Muscle of leg (tissue), 11 donors: ENCODE measurements around the gene CFAP221. TPM values are rescaled to one million over a fixed set of nuclear protein-coding genes. Genes with fewer than 3 reads are reported as not detected.
"Not testable (repeated sequence)": the region's sequence is repeated elsewhere in the genome, so short reads cannot be mapped to it uniquely, and the experiment has no call there.

Experiments used
- DNase-seq: peaks from one replicate; pipeline ENCODE4 v3.0.0; 2013
- H3K27ac ChIP-seq: one replicate; pipeline ENCODE4 v1.5.1; 2013; ENCODE audit warnings: mild to moderate bottlenecking, low read length, control low read depth
- H3K27me3 ChIP-seq: one replicate; pipeline ENCODE4 v1.6.1; 2013; ENCODE audit warnings: low read length; ENCODE audit not compliant: control insufficient read depth, insufficient read depth
- H3K36me3 ChIP-seq: one replicate; pipeline ENCODE4 v1.6.1; 2013; ENCODE audit warnings: low read length; ENCODE audit not compliant: control insufficient read depth, insufficient read depth
- H3K4me1 ChIP-seq: one replicate; pipeline ENCODE4 v1.6.1; 2013; ENCODE audit warnings: low read length; ENCODE audit not compliant: control insufficient read depth, insufficient read depth
- H3K4me3 ChIP-seq: one replicate; pipeline ENCODE4 v1.5.1; 2013; ENCODE audit warnings: low read length, control low read depth
- H3K9me3 ChIP-seq: replicated peaks from 2 replicates; pipeline ENCODE4 v1.6.1; 2013; ENCODE audit warnings: low read depth, low read length; ENCODE audit not compliant: control insufficient read depth
- WGBS: methylation state at CpG from one replicate; pipeline ENCODE4 v1.1.5; 2013; ENCODE audit warnings: missing lambda C conversion rate; ENCODE audit not compliant: insufficient coverage; 5-methylcytosine and 5-hydroxymethylcytosine counted together
- polyA plus RNA-seq, 8 donors: library from polyadenylated mRNA; unstranded; fragments of 120-200 nt; gene quantifications; one replicate each; pipeline versions ENCODE4 v1.2.1 to v1.2.3, GENCODE V29; 2013; ENCODE audit warnings: inconsistent platforms in 1 of 8, low replicate concordance in 1 of 8; ENCODE audit not compliant: insufficient read length in 8 of 8, insufficient read depth in 1 of 8
- total RNA-seq: library from RNA; stranded (reverse); fragments of 120-200 nt; gene quantifications from one replicate; pipeline ENCODE4 v1.2.4, GENCODE V29; 2013

Gene CFAP221
- total and polyA plus RNA-seq, 9 donors = 0.22 to 4.2 (median 0.63) TPM

GRCh38 chr2:119608553-119608952, 64.3 kb downstream of the CFAP221 start:
- Histone ChIP-seq H3K4me1 (no peaks in the 10 kb centered on the region), H3K27me3 (peaks cover 5% of the 10 kb centered on the region), H3K4me3 (no peak overlapping the region), H3K9me3 (no peaks in the 10 kb centered on the region), H3K36me3 (no peaks in the 10 kb centered on the region), H3K27ac (no peak overlapping the region)
- 20% methylated on average over 1 of the region's 3 CpGs for WGBS
- DNase-seq = no peak

GRCh38 chr2:119609337-119609736, 65.1 kb downstream of the CFAP221 start:
- H3K4me1 ChIP-seq = no peaks in the 10 kb centered on the region
- no peak for DNase-seq
- no peak overlapping the region for H3K27ac ChIP-seq
- no peak overlapping the region for H3K4me3 ChIP-seq
- H3K36me3 ChIP-seq = no peaks in the 10 kb centered on the region
- H3K27me3 ChIP-seq = peaks cover 5% of the 10 kb centered on the region
- whole genome bisulfite sequencing = no CpG with 5 or more reads among the region's 2 CpGs
- H3K9me3 ChIP-seq = peaks cover 4% of the 10 kb centered on the region

- H3K4me1 ChIP-seq, DNase-seq, H3K27me3 ChIP-seq, H3K27ac ChIP-seq, H3K36me3 ChIP-seq, H3K4me3 ChIP-seq: not testable (repeated sequence)
- H3K9me3 ChIP-seq = peaks cover 12% of the 10 kb centered on the region
These were observed 69.9 kb downstream of the CFAP221 start for GRCh38 chr2:119614140-119614539.

GRCh38 chr2:119616421-119616820, 72.2 kb downstream of the CFAP221 start:
- Histone ChIP-seq H3K9me3 (peaks cover 12% of the 10 kb centered on the region), H3K36me3 (no peaks in the 10 kb centered on the region), H3K27me3 (peaks cover 2% of the 10 kb centered on the region), H3K4me3 (no peak overlapping the region), H3K4me1 (no peaks in the 10 kb centered on the region), H3K27ac (no peak overlapping the region)
- WGBS = 77% methylated on average over 5 of the region's 6 CpGs
- DNase-seq = no peak

GRCh38 chr2:119617455-119617854, 73.2 kb downstream of the CFAP221 start:
- Histone ChIP-seq H3K9me3 (peaks cover 12% of the 10 kb centered on the region), H3K36me3 (no peaks in the 10 kb centered on the region), H3K27ac (no peak overlapping the region), H3K27me3 (peaks cover 2% of the 10 kb centered on the region), H3K4me3 (no peak overlapping the region), H3K4me1 (no peaks in the 10 kb centered on the region)
- 84% methylated on average over 2 of the region's 2 CpGs for WGBS
- DNase-seq = no peak

GRCh38 chr2:119618725-119619124, 74.5 kb downstream of the CFAP221 start:
- peaks cover 12% of the 10 kb centered on the region for H3K9me3 ChIP-seq
- not testable (repeated sequence) for H3K27me3 ChIP-seq, H3K4me1 ChIP-seq, H3K36me3 ChIP-seq, H3K27ac ChIP-seq, H3K4me3 ChIP-seq, DNase-seq
- 58% methylated on average over 3 of the region's 7 CpGs for WGBS

GRCh38 chr2:119625226-119625625, 81.0 kb downstream of the CFAP221 start:
- DNase-seq = no peak
- Histone ChIP-seq H3K4me3 (no peak overlapping the region), H3K9me3 (peaks cover 2% of the 10 kb centered on the region), H3K36me3 (no peaks in the 10 kb centered on the region), H3K27me3 (no peaks in the 10 kb centered on the region), H3K27ac (no peak overlapping the region), H3K4me1 (no peaks in the 10 kb centered on the region)
- no CpG with 5 or more reads among the region's 3 CpGs for WGBS

GRCh38 chr2:119629323-119629825, 85.1 kb downstream of the CFAP221 start:
- Histone ChIP-seq H3K4me3 (no peak overlapping the region), H3K36me3 (no peaks in the 10 kb centered on the region), H3K27me3 (no peaks in the 10 kb centered on the region), H3K9me3 (peaks cover 2% of the 10 kb centered on the region), H3K4me1 (no peaks in the 10 kb centered on the region), H3K27ac (no peak overlapping the region)
- DNase-seq = no peak
- whole genome bisulfite sequencing = 46% methylated on average over 3 of the region's 5 CpGs

- no peak overlapping the region for H3K4me3 ChIP-seq
- no peaks in the 10 kb centered on the region for H3K36me3 ChIP-seq
- no peak for DNase-seq
- 83% methylated on average over 1 of the region's 4 CpGs for WGBS
- H3K9me3 ChIP-seq = peaks cover 2% of the 10 kb centered on the region
- H3K27me3 ChIP-seq = no peaks in the 10 kb centered on the region
- no peak overlapping the region for H3K27ac ChIP-seq
- H3K4me1 ChIP-seq = no peaks in the 10 kb centered on the region
These were observed 85.9 kb downstream of the CFAP221 start for GRCh38 chr2:119630121-119630520.

- no peaks in the 10 kb centered on the region for H3K36me3 ChIP-seq
- H3K9me3 ChIP-seq = no peaks in the 10 kb centered on the region
- WGBS = no CpG with 5 or more reads among the region's 5 CpGs
- H3K4me3 ChIP-seq = no peak overlapping the region
- H3K27ac ChIP-seq = no peak overlapping the region
- DNase-seq = no peak
- H3K4me1 ChIP-seq = no peaks in the 10 kb centered on the region
- no peaks in the 10 kb centered on the region for H3K27me3 ChIP-seq
These were observed 93.1 kb downstream of the CFAP221 start for GRCh38 chr2:119637371-119637770.

GRCh38 chr2:119638246-119638645, 94.0 kb downstream of the CFAP221 start:
- H3K9me3 ChIP-seq = no peaks in the 10 kb centered on the region
- 57% methylated on average over 10 of the region's 12 CpGs for WGBS
- H3K27ac ChIP-seq = no peak overlapping the region
- H3K4me3 ChIP-seq = no peak overlapping the region
- no peaks in the 10 kb centered on the region for H3K4me1 ChIP-seq
- no peaks in the 10 kb centered on the region for H3K36me3 ChIP-seq
- DNase-seq = no peak
- no peaks in the 10 kb centered on the region for H3K27me3 ChIP-seq
